HG02973 (cell line): ENCODE results near the gene CD300LB.
"Not testable (repeated sequence)": the region's sequence is repeated elsewhere in the genome, so short reads cannot be mapped to it uniquely, and the experiment has no call there.

ENCODE experiments used
- ATAC-seq: cut with Tn5 transposase; IDR thresholded peaks from one replicate; pipeline ENCODE4 v1.9.1; 2021; ENCODE audit warnings: moderate library complexity; ENCODE audit not compliant: unreplicated experiment

CD300LB gene

GRCh38 chr17:74526681-74527080, 4.6 kb downstream of the CD300LB start:
- ATAC-seq, result no peak

DNA sequence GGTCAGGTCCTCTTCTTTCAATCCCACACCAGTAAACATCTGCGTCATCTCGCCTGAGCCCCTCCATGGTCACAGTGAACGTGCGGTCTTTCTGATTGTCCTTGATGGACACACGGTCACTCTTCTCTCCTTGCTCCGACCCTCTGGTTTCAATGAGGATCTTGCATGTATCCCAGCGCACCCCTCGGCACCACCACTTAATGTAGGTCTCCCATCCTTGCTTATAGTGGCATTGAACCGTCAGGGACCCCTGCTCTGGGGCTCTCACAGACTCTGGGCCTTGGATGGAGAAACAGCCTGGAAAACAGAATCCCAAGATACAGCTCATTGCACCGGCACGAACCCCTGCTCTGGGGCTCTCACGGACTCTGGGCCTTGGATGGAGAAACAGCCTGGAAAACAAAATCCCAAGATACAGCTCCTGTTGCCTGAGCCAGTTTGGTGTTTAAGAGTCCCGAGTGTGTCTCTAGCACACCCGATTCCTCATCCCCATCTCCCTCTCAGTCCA, 5.4 kb downstream of the CD300LB start:
- ATAC-seq, result no peak

DNA sequence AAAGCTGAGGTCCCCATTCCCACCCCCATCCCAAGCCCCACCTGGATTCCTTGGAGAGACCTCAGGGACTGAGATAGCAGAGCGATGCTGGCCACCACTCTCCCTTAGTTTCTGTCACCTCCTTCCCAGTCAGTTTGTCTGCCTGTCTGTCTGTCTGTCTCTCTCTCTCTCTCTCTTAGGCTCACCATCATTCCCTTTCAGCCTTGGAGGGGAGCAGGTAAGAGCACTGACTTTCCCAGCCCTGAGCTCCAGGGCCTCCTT, 5.9 kb downstream of the CD300LB start:
- ATAC-seq, result no peak

DNA sequence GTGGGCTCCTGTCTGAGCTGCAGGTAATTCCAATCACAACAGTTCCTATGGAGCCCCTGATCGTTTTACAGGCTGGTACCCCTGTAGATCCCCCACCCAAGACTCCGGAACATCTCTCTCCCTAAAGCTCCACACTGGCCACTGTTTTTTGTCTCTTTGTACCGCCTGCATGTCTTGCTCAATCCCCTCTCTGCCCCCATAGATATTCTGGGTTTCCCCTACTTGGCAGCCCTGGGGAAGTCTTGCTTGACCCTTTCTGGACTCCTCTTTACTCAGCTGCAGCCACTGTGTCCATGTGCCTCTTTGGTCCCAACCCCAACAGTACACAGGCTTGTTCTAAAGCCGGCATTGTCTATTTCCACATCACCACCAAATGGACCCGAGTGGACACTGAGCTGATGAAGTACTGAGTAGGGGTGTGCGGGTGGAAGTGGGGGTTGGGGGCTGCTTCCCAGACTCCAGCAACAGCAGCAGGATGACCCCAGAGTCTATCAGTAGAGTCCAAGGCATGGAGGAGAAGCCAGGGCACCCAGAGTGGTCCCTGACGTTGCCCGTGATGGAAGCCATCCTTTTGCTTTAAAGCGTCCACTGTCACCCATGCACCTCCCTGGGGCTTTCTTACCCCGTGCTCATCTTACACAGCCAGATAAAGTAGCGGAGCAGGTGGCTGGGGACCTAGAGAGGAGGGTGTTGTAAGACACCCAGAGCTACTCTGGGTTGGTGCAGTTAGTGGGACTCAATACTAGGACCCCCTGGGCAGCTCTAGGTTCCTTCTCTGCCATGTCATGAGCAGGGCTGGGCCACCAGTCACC, 6.4 kb downstream of the CD300LB start:
- no peak for ATAC-seq

DNA sequence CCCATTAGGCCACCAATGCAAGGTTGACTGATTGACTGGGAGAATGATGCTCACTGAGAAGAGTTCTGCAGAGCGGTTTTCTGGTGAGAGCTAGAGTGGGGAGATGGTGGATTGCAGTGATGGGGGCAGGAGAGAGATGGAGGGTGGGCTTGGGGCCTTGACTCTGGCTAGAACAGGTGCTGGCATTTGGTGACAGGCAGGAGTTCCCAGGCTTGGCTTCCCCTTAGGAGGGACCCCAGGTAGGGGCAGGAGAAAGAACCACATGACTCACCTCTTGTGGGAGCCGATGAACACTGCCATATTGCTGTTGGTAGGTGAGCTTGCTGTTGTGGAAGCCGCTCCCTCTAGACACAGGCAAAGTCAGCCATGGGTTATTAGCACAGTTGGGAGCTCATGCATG, 8.0 kb downstream of the CD300LB start:
- no peak for ATAC-seq

- no peak for ATAC-seq
Observed at GRCh38 chr17:74522381-74523105, 8.7 kb downstream of the CD300LB start.

- no peak for ATAC-seq
Observed at GRCh38 chr17:74521701-74522201, 9.5 kb downstream of the CD300LB start.

GRCh38 chr17:74520790-74521480, 10.3 kb downstream of the CD300LB start:
- ATAC-seq, result no peak

GRCh38 chr17:74520016-74520434, 11.2 kb downstream of the CD300LB start:
- ATAC-seq, result no peak

DNA sequence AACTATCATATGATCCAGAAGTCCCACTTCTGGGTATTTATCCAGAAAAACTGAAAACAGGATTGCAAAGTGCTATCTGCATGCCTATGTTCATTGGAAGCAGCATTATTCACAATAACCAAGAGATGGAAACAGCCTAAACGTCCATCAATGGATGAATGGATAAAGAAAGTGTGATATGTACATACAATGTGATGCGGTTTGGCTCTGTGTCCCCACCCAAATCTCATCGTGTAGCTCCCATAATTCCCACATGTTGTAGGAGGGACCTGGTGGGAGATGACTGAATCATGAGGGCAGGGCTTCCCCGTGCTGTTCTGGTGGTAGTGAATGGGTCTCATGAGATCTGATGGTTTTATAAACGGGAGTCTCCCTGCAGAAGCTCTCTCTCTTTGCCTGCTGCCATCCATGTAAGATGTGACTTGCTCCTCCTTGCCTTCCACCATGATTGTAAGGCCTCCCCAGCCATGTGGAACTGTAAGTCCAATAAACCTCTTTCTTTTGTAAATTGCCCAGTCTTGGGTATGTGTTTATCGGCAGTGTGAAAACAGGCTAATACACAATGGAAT, 12.8 kb downstream of the CD300LB start:
- not testable (repeated sequence) for ATAC-seq

DNA sequence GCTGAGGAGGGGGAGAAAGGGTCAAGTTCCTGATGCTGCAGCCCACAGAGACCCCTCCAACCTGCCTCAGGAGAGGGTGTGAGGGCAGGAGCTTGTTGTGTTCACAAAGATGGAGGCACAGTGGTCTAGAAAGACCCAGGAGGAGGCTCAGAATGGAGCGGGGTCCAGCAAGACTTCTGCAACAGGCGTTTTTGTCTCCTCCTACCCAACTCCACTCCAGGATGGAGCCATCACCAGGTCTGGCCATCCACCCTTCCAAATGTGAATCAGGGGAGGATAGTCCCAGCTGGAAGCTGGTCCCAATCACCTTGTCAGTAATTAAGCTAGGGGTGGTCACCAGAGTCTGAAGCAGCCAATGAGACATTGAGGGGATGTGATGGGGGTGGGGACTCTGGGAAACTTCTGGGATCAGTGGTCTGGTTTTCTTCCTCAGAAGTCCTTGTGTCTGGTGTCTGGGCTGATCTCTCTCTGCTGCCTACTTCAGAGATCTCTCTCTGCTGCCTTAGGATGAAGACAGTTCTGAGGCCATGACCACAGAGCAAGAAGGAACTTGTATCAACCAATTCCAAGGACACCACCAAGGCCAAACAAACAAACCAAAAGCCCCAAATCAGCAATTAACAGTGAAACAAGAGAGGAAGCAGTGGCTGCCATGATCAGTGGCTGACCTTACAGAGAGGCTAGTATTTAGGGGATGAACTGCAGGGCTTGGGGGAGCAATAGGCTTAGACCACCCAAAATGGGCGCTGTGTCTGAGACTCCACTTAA, 14.5 kb downstream of the CD300LB start:
- no peak for ATAC-seq

DNA sequence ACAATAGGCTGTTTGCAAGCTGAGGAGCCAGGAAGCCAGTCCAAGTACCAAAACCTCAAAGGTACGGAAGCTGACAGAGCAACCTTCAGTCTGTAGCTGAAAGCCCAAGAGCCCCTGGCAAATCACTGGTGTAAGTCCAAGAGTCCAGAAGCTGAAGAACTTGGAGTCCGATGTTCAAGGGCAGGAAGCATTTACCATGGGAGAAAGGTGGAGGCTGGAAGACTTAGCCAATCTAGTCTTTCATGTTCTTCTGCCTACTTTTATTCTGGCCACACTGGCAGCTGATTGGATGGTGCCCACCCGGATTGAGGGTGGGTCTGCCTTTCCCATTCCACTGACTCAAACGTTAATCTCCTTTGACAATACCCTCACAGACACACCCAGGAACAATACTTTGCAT, 15.3 kb downstream of the CD300LB start:
- ATAC-seq, result no peak

GRCh38 chr17:74514632-74515334, 16.5 kb downstream of the CD300LB start:
- ATAC-seq, result no peak

GRCh38 chr17:74513987-74514631, 17.2 kb downstream of the CD300LB start:
- ATAC-seq, result no peak

- ATAC-seq, result peak; percentile 74
Observed at GRCh38 chr17:74512624-74513091, 18.6 kb downstream of the CD300LB start.

DNA sequence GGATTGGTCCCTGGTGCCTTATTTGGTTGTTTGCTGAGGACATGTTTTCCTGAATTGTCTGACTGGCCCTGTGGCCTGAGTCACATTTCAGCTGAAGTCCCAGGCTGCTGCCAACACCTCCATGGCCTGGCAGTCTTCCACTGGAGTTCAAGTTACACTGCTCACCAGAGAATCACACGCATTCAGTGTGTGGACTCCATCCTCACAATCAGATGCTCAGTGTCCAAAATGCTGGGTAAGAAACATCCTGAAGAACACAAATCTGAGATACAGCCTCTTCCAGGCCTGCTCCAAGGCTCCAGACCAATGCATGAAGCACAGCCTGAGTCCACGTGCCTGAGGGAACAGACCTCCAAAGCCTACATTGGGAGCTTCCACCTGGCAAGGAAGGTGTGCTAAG, 19.2 kb downstream of the CD300LB start:
- no peak for ATAC-seq

- no peak for ATAC-seq
Observed at GRCh38 chr17:74508156-74508555, 23.1 kb downstream of the CD300LB start.

DNA sequence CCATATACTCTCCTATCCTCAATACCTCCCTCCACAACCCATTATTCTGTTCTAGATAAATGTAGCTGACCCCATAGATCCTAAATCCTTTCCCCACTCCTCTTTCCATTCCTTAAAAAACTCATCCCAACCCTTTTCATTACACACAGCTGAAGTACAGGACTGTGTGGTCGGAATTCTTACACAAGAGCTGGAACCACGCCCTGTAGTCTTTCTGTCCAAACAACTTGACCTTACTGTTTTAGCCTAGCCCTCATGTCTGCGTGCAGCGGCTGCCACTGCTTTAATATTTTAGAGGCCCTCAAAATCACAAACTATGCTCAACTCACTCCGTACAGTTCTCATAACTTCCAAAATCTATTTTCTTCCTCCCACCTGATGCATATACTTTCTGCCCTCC, 27.3 kb downstream of the CD300LB start:
- ATAC-seq, result not testable (repeated sequence)

DNA sequence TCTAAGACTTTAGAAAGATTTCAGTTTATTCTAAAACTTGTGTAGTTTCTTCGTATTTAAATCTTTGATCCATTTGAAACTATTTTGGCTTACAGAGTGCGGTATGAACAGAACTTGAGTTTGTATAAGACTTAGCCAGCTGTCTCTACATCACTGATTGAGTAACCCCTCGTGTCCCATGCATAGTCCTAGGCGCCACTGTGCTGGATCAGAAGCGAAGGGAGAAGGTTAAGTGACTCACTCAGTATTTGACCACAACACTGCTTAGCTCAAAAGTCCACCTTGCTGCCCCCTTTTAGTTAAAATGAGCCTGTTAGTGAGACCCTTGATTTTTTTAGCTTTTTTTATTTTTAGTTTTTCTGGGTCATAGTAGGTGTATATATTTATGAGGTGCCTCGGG, 28.4 kb downstream of the CD300LB start:
- ATAC-seq, result no peak
